ENCODE data around the gene ATF6.

Gene ATF6

GRCh38 chr1:161848676-161849075 lies 82.6 kb downstream of the ATF6 start:
- Histone ChIP-seq H3K36me3 (ENCODE audit: insufficient read depth, low read length) (no peaks in the 10 kb centered on the region), H3K9ac (ENCODE audit: low read depth, low read length) (no peak overlapping the region), H3K9me3 (ENCODE audit: control insufficient read depth, insufficient read depth, low read length) (no peaks in the 10 kb centered on the region), H3K4me1 (ENCODE audit: insufficient read depth, low read length) (no peaks in the 10 kb centered on the region)

DNA sequence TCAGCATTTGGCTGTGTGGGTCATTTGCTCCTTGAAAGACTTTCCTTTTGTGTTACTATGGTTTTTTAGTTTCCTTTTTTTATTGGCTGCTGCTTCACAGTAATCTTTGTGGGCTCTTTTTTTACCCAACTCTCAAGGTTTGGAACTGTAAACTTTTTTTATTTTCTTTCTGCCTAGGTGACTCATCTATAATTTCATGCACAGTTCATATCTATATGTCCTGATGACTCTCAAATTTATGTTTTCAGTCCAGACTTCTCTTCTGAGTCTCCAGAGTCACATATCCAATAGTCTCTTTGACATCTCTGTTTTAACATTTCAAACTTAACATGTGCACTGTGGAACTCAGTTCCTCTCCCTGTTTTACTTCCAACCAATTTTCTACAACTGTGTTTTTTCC lies 83.4 kb downstream of the ATF6 start:
- Histone ChIP-seq H3K9me3 (ENCODE audit: control insufficient read depth, insufficient read depth, low read length) (no peaks in the 10 kb centered on the region), H3K36me3 (ENCODE audit: insufficient read depth, low read length) (no peaks in the 10 kb centered on the region), H3K4me1 (ENCODE audit: insufficient read depth, low read length) (no peaks in the 10 kb centered on the region), H3K9ac (ENCODE audit: low read depth, low read length) (no peak overlapping the region)

DNA sequence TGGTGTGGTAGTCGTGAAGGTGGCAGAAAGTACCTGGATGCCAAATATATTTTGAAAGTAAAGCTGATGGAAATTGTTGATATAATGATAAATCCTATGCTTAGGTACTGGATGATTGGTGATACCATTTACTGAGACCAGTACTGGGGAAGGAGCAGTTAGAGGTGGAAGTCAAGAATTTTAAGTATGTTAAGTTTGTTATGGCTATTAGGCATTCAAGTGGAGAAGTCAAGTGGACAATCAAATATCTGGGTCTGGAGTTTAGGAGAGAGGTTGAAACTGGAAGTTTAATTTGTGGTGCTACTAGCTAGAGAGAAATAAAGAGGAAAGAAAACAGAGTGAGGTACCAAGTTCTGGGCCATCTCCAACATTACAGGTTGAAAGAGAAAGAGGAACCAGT lies 89.1 kb downstream of the ATF6 start:
- no peaks in the 10 kb centered on the region for H3K36me3 ChIP-seq (ENCODE audit: insufficient read depth, low read length)
- H3K9me3 ChIP-seq (ENCODE audit: control insufficient read depth, insufficient read depth, low read length) = no peaks in the 10 kb centered on the region
- no peak overlapping the region for H3K9ac ChIP-seq (ENCODE audit: low read depth, low read length)
- H3K4me1 ChIP-seq (ENCODE audit: insufficient read depth, low read length) = no peaks in the 10 kb centered on the region

GRCh38 chr1:161858271-161858670 lies 92.2 kb downstream of the ATF6 start:
- Histone ChIP-seq H3K9me3 (ENCODE audit: control insufficient read depth, insufficient read depth, low read length) (no peaks in the 10 kb centered on the region), H3K4me1 (ENCODE audit: insufficient read depth, low read length) (no peaks in the 10 kb centered on the region), H3K36me3 (ENCODE audit: insufficient read depth, low read length) (no peaks in the 10 kb centered on the region), H3K9ac (ENCODE audit: low read depth, low read length) (no peak overlapping the region)

- no peak overlapping the region for H3K9ac ChIP-seq (ENCODE audit: low read depth, low read length)
- no peaks in the 10 kb centered on the region for H3K4me1 ChIP-seq (ENCODE audit: insufficient read depth, low read length)
- H3K36me3 ChIP-seq (ENCODE audit: insufficient read depth, low read length) = no peaks in the 10 kb centered on the region
- H3K9me3 ChIP-seq (ENCODE audit: control insufficient read depth, insufficient read depth, low read length) = no peaks in the 10 kb centered on the region
Observed at GRCh38 chr1:161863549-161863948, 97.4 kb downstream of the ATF6 start.

GRCh38 chr1:161864577-161864976 lies 98.5 kb downstream of the ATF6 start:
- H3K36me3 ChIP-seq (ENCODE audit: insufficient read depth, low read length) = no peaks in the 10 kb centered on the region
- no peaks in the 10 kb centered on the region for H3K4me1 ChIP-seq (ENCODE audit: insufficient read depth, low read length)
- no peak overlapping the region for H3K9ac ChIP-seq (ENCODE audit: low read depth, low read length)
- H3K9me3 ChIP-seq (ENCODE audit: control insufficient read depth, insufficient read depth, low read length) = no peaks in the 10 kb centered on the region

- Histone ChIP-seq H3K9ac (ENCODE audit: low read depth, low read length) (no peak overlapping the region), H3K9me3 (ENCODE audit: control insufficient read depth, insufficient read depth, low read length) (no peaks in the 10 kb centered on the region), H3K36me3 (ENCODE audit: insufficient read depth, low read length) (no peaks in the 10 kb centered on the region), H3K4me1 (ENCODE audit: insufficient read depth, low read length) (no peaks in the 10 kb centered on the region)
Observed at GRCh38 chr1:161866241-161866640, 100.1 kb downstream of the ATF6 start.

GRCh38 chr1:161868832-161869231 lies 102.7 kb downstream of the ATF6 start:
- Histone ChIP-seq H3K4me1 (ENCODE audit: insufficient read depth, low read length) (no peaks in the 10 kb centered on the region), H3K9me3 (ENCODE audit: control insufficient read depth, insufficient read depth, low read length) (no peaks in the 10 kb centered on the region), H3K36me3 (ENCODE audit: insufficient read depth, low read length) (no peaks in the 10 kb centered on the region), H3K9ac (ENCODE audit: low read depth, low read length) (no peak overlapping the region)

DNA sequence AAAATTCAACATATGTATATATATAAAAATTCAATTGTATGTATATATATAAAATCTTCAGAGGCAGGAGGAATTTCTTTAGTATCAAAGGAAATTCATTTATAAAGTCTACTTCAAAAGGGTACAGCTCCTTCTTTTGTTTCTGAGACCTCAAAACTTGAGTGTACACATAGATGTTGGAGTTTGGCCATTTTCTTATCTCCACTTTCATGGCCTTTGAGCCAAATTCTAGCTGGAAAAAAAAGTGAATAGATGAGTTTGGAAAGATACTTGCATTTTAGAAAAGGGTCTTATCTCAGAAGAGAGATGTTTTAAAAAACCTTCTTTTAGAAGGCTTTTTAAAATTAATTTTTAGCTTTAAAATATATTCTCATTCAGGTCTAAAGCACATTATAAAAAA lies 103.2 kb downstream of the ATF6 start:
- Histone ChIP-seq H3K9ac (ENCODE audit: low read depth, low read length) (no peak overlapping the region), H3K36me3 (ENCODE audit: insufficient read depth, low read length) (no peaks in the 10 kb centered on the region), H3K9me3 (ENCODE audit: control insufficient read depth, insufficient read depth, low read length) (no peaks in the 10 kb centered on the region), H3K4me1 (ENCODE audit: insufficient read depth, low read length) (no peaks in the 10 kb centered on the region)

DNA sequence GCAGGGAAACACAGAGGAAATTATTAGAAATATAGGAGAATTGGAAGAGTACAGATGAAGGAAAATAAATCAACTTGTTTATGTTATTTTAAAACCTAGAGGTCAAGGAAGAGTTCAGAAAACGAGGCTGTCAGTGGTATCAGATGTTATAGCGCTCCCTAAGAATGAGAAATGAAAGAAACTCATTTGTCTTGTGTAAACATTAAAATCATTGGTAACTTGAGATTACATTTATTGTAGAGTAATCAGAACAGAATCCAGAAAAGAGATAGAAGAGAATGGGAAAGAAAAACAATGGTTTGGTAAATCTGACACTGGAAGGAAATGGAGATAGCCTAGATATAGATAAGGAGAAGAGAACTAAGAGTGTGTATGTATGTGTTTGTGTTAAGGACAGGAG lies 106.4 kb downstream of the ATF6 start:
- no peaks in the 10 kb centered on the region for H3K36me3 ChIP-seq (ENCODE audit: insufficient read depth, low read length)
- H3K4me1 ChIP-seq (ENCODE audit: insufficient read depth, low read length) = no peaks in the 10 kb centered on the region
- no peak overlapping the region for H3K9ac ChIP-seq (ENCODE audit: low read depth, low read length)
- no peaks in the 10 kb centered on the region for H3K9me3 ChIP-seq (ENCODE audit: control insufficient read depth, insufficient read depth, low read length)

DNA sequence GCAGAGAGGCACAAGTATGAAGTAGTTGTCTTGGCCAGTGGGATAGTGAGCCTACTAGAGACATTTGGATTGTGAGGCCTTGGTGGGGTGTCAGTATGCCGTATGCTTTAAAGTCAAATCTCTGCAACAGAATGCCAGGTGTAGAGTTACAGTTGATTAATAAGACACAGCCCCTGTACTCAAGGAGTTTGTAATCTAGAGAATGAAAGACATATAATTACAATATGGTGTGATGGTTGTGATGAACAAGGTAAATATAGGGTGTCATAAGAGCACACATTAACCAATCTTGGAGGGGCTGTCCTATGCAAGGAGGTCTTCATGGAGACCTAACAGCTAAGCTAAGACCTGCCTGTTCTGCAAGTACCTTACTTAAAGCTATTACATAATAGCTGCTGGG lies 113.1 kb downstream of the ATF6 start:
- no peaks in the 10 kb centered on the region for H3K36me3 ChIP-seq (ENCODE audit: insufficient read depth, low read length)
- no peaks in the 10 kb centered on the region for H3K4me1 ChIP-seq (ENCODE audit: insufficient read depth, low read length)
- no peaks in the 10 kb centered on the region for H3K9me3 ChIP-seq (ENCODE audit: control insufficient read depth, insufficient read depth, low read length)
- H3K9ac ChIP-seq (ENCODE audit: low read depth, low read length) = no peak overlapping the region

DNA sequence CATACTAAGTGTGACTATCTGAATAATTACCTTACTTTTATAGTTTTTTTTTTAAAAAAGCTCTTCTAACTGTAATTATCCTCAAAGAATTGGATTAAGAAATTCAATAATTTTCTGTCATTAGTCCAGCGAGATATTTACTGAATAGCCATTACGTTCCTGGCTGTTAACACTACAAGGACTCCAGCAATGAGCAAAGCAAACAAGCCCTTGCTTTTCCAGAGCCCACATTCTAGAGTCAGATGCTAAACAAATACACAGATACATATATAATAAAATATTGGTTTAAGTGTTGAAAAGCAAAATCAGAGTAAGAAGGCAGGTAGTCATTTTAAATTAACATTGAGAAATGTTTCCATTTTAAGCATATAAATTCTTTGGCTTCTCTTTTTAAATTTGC lies 118.4 kb downstream of the ATF6 start:
- no peak overlapping the region for H3K9ac ChIP-seq (ENCODE audit: low read depth, low read length)
- no peaks in the 10 kb centered on the region for H3K4me1 ChIP-seq (ENCODE audit: insufficient read depth, low read length)
- H3K9me3 ChIP-seq (ENCODE audit: control insufficient read depth, insufficient read depth, low read length) = no peaks in the 10 kb centered on the region
- H3K36me3 ChIP-seq (ENCODE audit: insufficient read depth, low read length) = no peaks in the 10 kb centered on the region

DNA sequence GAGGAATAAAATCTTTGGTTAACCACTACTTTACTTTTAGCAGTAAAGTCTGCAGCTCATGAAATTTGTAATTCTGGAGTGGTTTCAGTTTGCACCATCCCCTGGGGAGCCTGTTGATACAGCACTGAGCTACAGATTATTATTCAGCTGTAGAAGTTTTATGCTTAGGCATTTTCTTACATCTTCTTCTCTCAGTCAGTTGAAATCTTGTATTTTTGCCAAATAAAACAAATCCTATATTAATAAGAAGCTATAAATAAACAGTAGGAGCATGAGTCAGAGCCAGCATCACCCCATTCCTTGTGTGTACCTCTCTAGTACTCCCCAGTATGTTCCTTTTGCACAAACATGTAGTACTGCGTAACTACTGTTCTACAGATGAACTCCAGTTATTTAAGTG lies 118.9 kb downstream of the ATF6 start:
- Histone ChIP-seq H3K9ac (ENCODE audit: low read depth, low read length) (no peak overlapping the region), H3K9me3 (ENCODE audit: control insufficient read depth, insufficient read depth, low read length) (no peaks in the 10 kb centered on the region), H3K36me3 (ENCODE audit: insufficient read depth, low read length) (no peaks in the 10 kb centered on the region), H3K4me1 (ENCODE audit: insufficient read depth, low read length) (no peaks in the 10 kb centered on the region)

GRCh38 chr1:161885759-161886158 lies 119.6 kb downstream of the ATF6 start:
- Histone ChIP-seq H3K9me3 (ENCODE audit: control insufficient read depth, insufficient read depth, low read length) (no peaks in the 10 kb centered on the region), H3K9ac (ENCODE audit: low read depth, low read length) (no peak overlapping the region), H3K36me3 (ENCODE audit: insufficient read depth, low read length) (no peaks in the 10 kb centered on the region), H3K4me1 (ENCODE audit: insufficient read depth, low read length) (no peaks in the 10 kb centered on the region)

GRCh38 chr1:161886589-161886988 lies 120.5 kb downstream of the ATF6 start:
- Histone ChIP-seq H3K4me1 (ENCODE audit: insufficient read depth, low read length) (no peaks in the 10 kb centered on the region), H3K9ac (ENCODE audit: low read depth, low read length) (no peak overlapping the region), H3K9me3 (ENCODE audit: control insufficient read depth, insufficient read depth, low read length) (no peaks in the 10 kb centered on the region), H3K36me3 (ENCODE audit: insufficient read depth, low read length) (no peaks in the 10 kb centered on the region)

DNA sequence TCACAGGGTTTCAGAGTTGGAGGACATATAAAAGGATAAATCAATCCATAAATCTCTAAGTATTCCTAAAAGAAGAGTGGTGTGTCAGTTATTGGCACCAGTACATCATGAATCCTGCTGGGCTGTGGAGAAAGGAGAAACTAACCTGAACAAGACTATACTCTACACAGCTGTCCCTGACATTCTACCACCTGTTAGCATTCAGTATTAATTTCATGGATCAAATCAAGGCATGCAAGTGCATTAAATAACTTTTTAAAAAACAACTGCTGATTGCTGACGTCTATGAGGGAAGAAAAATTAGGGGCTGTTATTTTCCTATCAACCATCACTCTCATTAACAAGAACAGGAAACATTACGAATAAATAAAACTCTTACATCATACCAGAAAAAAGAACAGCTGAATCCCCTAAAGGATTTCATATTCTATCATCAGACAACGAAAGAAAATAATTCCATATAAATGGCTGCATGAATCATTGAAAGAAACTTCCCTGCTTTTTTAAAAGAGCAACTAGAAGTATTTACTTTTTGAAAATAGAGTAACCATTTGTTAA lies 121.7 kb downstream of the ATF6 start:
- Histone ChIP-seq H3K4me1 (ENCODE audit: insufficient read depth, low read length) (no peaks in the 10 kb centered on the region), H3K9ac (ENCODE audit: low read depth, low read length) (no peak overlapping the region), H3K36me3 (ENCODE audit: insufficient read depth, low read length) (no peaks in the 10 kb centered on the region), H3K9me3 (ENCODE audit: control insufficient read depth, insufficient read depth, low read length) (no peaks in the 10 kb centered on the region)
